Glomerular visceral epithelial cell (primary cell): ENCODE results near the gene SERPINB7.

Source experiments
- DNase-seq: peaks from one replicate; pipeline ENCODE4 v3.0.0-alpha.2; 2016; ENCODE audit errors: extremely low spot score

Gene SERPINB7

GRCh38 chr18:63787673-63788072 is 12.5 kb downstream of the SERPINB7 start:
- DNase-seq, result no peak

GRCh38 chr18:63788447-63789096 is 13.4 kb downstream of the SERPINB7 start:
- peak; percentile 79 for DNase-seq

- DNase-seq, result no peak
Observed at GRCh38 chr18:63789327-63789726, 14.1 kb downstream of the SERPINB7 start.

- no peak for DNase-seq
Observed at GRCh38 chr18:63795606-63796005, 20.4 kb downstream of the SERPINB7 start.

GRCh38 chr18:63799189-63799588 is 24.0 kb downstream of the SERPINB7 start:
- DNase-seq, result no peak

- no peak for DNase-seq
Observed at GRCh38 chr18:63801343-63801742, 26.1 kb downstream of the SERPINB7 start.

GRCh38 chr18:63808125-63808524 is 32.9 kb downstream of the SERPINB7 start:
- no peak for DNase-seq

GRCh38 chr18:63817441-63818051 is 42.3 kb downstream of the SERPINB7 start:
- no peak for DNase-seq

- DNase-seq, result no peak
Observed at GRCh38 chr18:63818212-63818611, 43.0 kb downstream of the SERPINB7 start.

GRCh38 chr18:63819786-63820185 is 44.6 kb downstream of the SERPINB7 start:
- DNase-seq, result no peak

GRCh38 chr18:63820694-63821093 is 45.5 kb downstream of the SERPINB7 start:
- no peak for DNase-seq

- DNase-seq, result no peak
Observed at GRCh38 chr18:63823516-63824219, 48.5 kb downstream of the SERPINB7 start.

- DNase-seq, result no peak
Observed at GRCh38 chr18:63824220-63824525, 49.0 kb downstream of the SERPINB7 start.

- no peak for DNase-seq
Observed at GRCh38 chr18:63828120-63828519, 52.9 kb downstream of the SERPINB7 start.

GRCh38 chr18:63828656-63829055 is 53.4 kb downstream of the SERPINB7 start:
- no peak for DNase-seq

- no peak for DNase-seq
Observed at GRCh38 chr18:63829886-63830285, 54.7 kb downstream of the SERPINB7 start.

GRCh38 chr18:63831080-63831788 is 56.0 kb downstream of the SERPINB7 start:
- DNase-seq, result peak; percentile 72

- peak; percentile 11 for DNase-seq
Observed at GRCh38 chr18:63832470-63832869, 57.3 kb downstream of the SERPINB7 start.

GRCh38 chr18:63834471-63835113 is 59.4 kb downstream of the SERPINB7 start:
- DNase-seq, result no peak

- DNase-seq, result no peak
Observed at GRCh38 chr18:63836456-63836855, 61.2 kb downstream of the SERPINB7 start.

GRCh38 chr18:63837590-63837989 is 62.4 kb downstream of the SERPINB7 start:
- no peak for DNase-seq

- DNase-seq, result no peak
Observed at GRCh38 chr18:63843008-63843407, 67.8 kb downstream of the SERPINB7 start.
